Amniotic stem cell (primary cell): ENCODE measurements around the gene INSYN1.
A peak's percentile ranks its signal among the peaks of the same experiment; 100 is the strongest.
"Not testable (repeated sequence)": the region's sequence is repeated elsewhere in the genome, so short reads cannot be mapped to it uniquely, and the experiment has no call there.

Experiments used
- DNase-seq: peaks from one replicate; lab custom pipeline; 2025; lab: John Stamatoyannopoulos, UW

INSYN1 gene

DNA sequence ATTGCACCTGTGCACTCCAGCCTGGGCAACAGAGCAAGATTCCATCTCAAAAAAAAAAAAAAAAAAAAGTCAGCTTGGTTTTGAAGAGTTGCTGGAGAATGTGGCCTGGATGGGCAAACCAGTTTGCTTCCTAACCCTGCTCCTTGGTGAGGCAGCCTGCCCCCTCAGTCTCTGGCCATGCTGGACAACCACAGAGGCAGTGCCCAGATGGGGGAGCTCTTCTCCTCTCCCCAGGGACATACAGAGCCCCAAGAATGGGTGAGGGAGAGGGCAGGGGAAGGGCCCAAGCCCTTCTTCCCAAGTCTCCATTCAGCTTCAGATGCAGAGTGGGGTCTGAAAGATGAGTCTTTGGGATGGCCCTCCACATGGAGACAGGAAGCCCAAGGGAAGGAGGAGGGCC is 41.0 kb downstream of the INSYN1 start:
- no peak for DNase-seq

DNA sequence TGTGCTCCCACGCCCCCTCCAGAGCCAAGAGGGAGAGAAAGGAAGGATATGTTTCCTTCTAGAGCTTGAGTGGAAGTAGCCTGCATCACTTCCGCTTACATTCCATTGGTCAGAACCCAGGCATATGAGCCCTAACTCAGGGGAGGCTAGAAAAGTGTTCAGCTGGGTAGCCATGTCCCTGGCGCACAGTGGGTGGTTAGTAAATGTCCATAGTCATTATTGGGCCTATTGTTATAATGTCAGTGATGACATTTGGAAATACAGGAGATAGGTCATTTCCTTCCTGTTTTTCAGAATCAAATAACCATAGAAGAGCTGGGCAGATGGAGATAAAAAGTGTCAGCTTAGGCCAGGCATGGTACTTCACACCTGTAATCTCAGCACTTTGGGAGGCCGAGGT is 41.6 kb downstream of the INSYN1 start:
- no peak for DNase-seq

DNA sequence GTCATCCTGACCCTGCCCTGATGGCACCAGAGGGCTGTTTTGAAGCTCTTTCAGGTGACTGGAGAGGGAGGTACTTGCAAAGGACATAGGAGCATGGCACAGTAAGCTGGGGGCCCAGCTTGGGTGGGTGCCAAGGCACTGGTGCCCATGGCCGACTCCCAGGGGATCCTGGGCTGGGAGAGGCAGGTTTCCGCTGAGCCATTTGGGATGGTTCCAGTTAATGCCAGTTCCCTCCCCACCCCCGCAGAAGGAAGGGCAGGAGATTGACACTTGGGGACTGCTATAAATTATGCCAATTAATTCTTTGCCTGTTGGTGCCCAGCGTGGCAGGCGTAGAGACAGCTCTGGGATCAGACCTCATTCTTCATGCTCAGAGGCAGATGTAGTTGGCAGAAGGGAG is 42.8 kb downstream of the INSYN1 start:
- no peak for DNase-seq

DNA sequence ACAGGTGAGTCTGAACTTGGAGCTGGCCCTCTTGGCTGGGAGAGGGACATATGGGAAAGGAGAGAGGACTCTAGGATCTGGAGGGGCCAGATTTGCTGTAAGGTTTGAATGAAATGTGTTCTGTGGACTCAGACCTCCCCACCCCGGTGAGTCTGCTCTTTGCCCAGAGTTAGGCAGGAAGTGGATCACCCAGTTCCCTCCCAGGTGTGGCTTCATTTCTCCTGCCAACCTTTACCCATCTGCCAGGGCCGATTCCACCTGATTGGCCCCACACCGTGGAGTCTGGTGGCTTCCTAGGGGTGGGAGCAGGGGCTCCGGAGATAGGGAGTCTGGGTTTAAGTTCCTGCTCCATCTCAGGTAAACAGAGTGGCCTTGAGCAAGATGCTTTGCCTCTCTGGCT is 43.5 kb downstream of the INSYN1 start:
- no peak for DNase-seq

DNA sequence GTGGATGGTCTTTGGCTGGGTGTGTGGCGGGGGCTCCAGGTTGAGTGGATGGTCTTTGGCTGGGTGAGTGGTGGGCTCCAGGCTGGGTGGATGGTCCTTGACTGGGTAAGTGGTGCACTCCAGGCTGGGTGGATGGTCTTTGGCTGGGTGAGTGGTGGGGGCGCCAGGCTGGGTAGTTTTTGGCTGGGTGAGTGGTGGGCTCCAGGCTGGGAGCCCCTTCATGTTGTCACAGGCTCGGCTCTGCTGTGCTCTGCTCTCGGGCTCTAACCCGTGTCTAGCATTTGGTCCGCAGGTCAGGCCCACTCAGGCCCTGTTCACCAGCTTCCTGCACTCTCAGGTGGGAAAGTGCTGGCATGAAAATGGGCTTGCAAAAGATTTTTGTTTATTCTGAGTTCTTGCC is 43.9 kb downstream of the INSYN1 start:
- DNase-seq = no peak

DNA sequence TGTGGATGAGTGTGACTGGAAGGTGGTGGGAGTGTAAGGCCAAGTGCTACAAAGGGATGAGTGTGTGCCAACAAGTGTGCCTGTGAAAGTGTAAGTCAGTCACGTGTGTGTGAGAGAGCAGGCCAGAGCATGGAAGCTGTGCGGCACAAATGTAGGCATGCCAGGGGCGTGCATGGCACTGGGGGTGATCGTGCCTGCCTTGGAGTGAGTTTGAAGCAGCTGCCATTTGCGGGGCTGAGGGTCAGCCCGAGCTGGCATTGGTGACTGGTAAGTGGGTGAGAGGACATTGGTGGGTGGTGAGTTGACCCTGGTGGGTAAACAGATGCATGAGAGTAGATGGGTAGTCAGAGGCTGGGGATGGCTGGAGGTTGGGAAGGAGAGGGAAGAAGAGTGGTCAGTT is 44.5 kb downstream of the INSYN1 start:
- DNase-seq = no peak

DNA sequence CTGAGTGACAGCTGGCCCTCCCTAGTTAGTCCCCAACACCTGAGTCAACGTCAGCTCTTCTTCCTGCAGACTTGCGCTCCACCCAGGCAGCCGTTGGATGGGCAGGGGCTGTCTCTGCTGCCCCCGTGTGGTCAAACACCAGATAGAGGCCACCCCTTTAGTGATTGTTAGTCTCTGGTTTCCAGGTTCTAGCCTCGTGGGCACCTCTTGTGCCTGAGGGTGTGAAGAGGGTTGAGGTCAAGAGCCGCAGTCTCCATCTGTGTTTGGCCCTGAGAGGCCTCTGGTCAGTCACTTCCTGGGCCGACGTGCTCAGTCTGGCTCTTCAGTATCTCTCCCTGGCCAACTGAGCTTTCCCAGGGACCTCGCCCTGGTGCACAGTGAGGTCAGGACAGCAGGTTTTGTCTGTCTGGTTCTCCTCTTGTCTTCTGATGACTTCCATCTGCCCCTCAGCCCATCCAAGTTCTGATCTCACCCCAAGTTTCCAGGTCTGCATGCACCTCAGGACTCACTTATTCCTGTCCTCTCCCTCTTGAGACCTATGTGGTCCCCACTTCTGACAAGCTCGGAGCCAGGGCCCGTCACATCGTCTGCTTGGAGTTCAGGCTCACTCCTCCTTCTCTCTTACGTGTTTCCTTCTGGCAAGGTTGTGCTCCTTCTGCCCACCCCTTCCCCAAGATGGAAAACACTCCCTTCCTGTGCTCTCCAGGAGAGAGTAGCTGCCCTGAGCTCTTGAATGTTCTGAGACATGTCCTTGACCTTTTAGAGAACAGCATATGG is 48.1 kb downstream of the INSYN1 start:
- DNase-seq = no peak

DNA sequence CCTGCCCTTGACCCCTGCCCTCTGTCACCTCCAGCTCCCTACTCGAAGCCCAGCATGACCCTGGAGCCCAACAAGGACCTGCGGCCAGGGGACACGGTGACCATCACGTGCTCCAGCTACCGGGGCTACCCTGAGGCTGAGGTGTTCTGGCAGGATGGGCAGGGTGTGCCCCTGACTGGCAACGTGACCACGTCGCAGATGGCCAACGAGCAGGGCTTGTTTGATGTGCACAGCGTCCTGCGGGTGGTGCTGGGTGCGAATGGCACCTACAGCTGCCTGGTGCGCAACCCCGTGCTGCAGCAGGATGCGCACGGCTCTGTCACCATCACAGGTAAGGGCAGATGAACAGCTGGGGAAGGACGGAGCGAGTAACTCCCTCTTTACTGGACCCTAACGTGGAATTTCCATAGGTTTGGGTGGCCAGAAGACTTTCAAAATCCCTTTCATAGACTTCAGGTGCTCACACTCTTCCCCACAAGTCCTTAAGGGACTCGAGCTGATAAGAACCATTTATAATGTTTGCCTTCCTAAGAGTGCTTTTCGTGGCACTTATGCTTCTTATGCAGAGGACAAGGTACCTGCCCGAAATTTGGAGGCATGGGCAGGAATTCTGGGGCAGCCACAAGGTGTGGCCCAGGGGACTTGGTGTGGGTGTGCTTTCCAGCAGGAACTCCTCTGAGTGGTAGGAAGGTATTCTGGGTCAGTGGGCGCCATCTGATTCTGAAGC is 48.8 kb downstream of the INSYN1 start:
- not testable (repeated sequence) for DNase-seq

DNA sequence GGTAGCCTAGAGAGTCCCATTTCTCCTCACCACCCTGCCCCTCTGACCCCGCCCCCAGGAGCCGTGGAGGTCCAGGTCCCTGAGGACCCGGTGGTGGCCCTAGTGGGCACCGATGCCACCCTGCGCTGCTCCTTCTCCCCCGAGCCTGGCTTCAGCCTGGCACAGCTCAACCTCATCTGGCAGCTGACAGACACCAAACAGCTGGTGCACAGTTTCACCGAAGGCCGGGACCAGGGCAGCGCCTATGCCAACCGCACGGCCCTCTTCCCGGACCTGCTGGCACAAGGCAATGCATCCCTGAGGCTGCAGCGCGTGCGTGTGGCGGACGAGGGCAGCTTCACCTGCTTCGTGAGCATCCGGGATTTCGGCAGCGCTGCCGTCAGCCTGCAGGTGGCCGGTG is 49.5 kb downstream of the INSYN1 start:
- not testable (repeated sequence) for DNase-seq

DNA sequence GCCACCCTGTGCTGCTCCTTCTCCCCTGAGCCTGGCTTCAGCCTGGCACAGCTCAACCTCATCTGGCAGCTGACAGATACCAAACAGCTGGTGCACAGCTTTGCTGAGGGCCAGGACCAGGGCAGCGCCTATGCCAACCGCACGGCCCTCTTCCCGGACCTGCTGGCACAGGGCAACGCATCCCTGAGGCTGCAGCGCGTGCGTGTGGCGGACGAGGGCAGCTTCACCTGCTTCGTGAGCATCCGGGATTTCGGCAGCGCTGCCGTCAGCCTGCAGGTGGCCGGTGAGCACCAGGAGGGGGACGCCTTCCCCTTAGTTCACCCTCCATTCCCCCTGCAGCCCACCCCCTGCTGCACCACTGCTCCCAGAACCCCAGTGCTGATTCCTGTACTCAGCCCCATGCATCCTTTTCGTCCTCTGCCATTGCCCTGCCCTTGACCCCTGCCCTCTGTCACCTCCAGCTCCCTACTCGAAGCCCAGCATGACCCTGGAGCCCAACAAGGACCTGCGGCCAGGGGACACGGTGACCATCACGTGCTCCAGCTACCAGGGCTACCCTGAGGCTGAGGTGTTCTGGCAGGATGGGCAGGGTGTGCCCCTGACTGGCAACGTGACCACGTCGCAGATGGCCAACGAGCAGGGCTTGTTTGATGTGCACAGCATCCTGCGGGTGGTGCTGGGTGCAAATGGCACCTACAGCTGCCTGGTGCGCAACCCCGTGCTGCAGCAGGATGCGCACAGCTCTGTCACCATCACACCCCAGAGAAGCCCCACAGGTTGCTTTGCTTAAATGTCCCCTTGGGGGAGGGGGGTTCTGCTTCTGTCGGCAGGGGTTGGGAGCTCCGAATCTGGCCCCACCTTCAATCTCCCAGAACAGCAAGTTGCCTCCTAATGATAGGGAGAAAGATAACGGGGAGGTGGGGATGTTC is 50.6 kb downstream of the INSYN1 start:
- DNase-seq = not testable (repeated sequence)

DNA sequence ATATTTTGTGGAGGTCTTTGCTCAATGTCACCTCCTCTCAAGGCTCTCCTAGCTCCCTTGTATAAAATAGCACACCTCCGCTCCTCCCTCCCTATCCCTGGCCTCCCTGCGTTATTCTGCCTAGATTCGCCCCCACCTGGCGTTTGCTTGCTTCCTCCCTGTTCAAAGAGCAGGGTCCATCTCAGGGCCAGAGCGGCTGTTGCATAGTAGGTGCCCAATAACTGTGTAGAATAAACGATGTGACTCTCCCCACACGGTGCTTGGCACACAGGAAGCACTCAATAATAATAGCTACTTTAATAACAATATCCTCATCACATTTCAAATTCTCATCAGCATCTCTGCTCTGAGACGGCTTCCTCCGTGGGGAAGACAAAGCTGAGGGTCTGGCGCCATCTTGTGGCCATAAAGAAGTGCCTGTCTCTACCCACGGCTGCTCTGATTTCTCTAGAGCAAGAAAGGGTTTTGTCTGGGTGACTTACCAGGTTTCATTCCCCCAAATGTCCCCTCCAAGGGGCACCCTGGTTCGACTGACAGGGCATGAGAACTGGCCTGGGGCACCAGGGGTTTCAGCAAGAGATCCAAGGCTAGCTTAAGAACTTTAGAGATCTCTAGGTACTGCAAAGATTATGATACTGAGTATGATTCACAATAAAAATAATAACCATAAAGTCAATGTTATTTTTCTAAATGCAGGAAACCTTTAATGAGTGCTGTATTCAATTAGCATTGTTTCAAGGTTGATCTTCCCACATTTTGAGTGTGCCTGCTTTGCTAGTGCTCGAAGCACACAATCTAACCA is 52.9 kb downstream of the INSYN1 start:
- DNase-seq = peak; percentile 80

DNA sequence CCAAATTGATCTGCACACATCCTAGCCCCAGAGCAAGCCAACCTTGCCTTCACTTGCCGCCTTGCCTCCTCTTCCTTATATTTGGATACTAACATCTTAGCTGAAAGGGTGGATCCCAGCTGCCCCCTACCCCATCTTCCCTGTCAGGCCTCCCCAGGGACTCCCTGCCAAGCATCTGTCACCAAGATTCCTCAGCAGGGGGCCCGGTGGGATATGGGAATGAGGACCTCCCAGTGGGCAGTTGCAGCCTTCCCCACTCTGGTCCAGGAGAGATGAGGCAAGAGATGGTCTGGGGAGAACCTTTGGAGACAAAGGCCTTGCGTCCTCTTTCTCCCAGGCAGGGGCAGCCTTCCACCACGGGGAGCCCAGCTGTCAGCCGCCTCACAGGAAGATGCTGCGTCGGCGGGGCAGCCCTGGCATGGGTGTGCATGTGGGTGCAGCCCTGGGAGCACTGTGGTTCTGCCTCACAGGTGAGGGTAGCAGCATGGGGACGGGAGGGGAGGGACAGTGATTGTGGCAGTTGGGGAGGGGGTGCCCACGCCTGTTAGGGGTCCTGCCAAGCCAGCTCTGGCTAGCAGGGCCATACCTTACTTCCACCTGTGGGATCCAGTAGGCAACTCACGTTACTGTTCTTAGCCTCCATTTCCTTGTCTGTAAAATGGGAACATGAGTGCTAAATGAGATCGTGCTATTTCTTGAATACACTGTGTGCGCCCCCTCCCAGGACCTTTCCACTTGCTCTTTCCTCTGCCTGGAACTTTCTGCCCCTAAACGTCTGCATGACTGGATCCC is 53.7 kb downstream of the INSYN1 start:
- no peak for DNase-seq

DNA sequence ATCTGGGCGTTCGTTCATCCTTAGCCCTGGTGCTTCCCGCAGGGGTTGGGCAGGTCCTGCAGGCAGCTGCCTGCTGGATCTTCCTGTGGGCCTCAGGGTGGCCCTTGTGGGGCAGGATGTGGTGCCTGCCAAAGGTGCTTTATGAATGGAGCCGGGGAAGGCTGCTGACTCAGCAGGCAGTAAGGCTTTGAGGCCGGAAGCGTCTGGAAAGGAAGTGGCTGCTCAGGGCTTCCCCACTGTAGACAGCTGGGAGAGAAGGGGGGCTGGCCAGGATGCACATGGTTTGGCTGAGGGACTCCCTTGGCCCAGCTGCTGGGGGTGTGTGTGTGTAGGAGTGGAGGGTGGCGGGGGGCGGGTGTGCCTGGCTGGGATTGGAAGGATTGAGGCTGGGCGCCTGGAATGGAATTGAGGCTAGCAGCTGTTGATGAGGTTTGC is 56.1 kb downstream of the INSYN1 start:
- peak; percentile 66 for DNase-seq

DNA sequence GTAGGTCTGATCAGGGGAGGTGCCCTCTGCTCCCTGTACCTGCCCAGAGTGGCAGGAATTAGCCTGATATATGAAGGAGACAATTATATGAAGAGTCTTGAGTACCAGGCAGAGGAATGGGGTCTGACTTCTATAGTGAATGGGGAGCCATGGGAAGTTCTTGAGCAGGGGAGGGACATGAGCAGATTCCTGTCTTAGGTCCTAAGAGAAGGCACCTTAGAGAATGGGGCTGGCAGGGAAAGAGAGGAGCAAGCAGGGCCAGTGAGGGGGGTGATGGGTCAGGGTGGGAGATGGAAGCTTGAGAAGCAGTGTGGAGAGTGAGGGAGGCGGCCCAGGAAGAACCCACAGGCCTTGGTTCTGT is 56.5 kb downstream of the INSYN1 start:
- no peak for DNase-seq

DNA sequence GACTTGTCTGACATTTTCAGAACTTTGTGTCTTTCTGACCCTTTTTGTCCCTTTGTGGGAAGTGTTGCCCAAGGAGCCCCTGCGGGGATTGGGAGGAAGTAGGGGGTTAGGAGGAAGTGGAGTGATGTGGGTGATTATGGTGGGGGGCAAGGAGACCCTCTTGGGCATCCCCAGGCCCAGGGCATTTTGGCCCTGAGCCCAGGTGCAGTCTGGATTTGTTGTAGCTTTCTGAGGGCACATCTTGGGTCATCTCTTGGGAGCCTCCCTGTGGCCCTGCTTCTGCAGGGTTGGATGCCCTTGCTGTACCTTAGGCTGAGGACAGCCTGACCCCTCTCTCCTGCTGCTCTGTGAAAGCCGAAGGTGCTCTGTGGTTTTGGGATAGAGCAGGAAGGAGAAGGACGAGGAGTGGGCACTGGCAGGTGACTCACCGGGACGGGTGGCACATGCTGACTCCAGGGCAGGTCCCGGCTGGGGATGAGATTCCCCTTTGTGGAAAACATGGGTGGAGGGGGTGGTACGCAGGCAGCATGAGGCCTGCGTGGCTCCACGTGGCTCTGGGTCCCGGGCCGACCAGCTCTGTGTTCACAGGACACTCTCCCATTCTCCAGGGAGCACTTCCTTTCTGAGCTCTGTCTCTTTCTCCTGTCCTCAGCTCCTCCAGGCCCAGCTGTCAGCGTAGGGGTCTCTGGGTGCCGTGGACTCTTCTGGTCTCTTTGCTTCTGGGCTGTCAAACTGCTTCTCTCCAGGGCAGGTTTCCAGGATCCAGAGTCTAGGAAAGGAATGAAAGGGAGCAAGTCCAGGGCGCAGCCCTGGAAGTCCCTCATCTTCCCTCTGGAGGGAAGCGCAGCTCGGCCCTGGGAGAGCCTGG is 57.1 kb downstream of the INSYN1 start:
- DNase-seq = no peak

DNA sequence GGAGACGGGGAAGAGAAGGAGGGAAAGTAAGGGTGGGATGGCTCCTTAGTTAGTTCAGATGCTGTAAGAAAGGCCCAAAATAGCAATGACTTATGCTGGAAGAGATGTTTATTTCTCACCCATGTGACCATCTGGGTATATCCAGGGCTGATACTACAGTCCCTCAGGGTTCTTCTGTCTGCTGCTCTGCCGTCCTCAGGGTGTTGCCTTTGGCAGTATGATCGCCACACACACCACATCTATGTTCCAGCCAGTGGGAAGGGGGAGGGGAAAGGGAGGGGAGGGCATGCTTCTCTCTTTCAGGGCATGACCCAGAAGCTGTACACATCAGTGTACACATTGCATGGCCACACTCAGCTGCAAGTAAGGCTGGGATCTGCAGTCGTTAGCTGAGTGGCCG is 58.7 kb downstream of the INSYN1 start:
- DNase-seq = no peak

DNA sequence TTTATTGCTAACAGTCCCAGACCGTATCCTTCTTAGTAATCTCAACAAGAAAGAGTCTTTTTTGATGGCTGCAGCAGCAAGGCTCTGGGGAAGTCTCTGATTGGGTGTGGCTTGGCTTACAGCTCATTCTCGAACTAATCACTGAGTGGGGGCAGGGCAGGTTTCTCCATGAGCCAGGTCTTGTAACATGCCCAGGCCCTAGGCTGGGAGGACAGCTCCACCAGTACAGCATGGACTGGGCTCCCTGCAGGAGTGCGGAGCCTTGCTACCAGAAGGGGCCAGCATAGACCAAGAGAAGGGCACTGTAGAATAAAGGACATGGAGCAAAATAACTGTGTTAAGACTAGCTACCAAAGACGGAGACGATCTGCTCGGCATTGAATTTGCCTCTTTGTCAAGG is 61.8 kb downstream of the INSYN1 start:
- no peak for DNase-seq

DNA sequence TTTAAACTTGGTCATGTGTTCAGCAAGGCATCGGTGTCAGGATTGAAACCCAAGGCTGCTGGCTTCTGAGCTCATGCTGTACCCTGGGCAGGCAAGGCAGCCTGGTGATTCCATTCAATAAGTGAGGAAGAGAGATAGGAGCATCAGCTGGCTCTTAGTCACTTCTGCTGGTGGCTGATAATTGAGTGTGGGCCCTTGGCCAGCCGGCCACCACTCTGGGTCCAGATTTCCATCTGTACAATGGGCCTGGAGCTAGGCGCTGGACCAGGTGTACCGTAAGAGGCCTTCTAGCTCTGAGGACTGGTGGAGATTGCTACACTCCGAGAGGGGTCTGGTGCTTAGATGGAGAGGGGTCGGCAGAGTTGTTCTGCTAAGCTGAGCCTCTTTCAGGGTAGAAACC is 64.7 kb downstream of the INSYN1 start:
- DNase-seq = no peak

DNA sequence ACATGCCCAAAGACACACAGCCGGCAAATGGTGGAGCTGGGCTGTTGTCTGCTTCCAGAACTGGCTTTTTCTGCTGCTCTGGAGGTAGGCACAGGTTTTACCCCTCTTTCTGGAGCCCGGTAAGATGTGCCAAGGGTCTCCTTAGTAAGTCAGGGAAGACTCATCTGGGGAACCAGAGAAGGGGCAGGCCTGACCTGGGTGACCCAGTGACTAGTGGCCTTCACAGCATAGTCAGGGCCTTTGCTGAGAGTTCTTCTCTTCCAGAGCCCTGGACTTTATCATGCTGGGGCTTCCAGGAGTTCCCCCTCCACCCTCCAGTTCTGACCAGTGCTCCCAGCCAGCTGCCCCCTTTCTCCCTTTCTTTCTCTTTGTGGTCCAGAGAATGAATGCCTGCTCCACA is 65.8 kb downstream of the INSYN1 start:
- DNase-seq = no peak

DNA sequence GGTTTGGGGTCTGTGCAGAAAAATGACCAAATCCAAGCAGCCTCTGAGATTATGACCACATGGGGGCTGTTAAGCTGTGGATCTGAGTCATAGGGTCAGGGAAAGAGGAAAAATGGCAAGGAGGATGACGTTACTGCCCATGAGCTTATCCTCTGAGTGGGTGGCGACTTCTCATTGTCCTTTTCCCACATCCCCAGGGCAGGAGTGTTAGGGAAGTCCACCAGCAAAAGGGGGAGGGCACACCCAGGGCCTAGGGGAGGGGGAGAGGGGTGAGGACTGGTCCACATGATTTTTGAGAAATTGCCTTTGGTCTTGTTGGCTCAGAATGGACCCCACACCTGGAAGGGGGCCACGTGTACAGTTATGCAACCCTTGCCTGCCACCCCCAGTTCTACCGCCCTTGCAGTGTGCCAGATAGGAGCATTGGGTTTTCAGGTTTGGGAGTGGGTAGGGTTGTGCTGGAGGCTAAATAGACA is 66.3 kb downstream of the INSYN1 start:
- DNase-seq = peak; percentile 71
